Kidney epithelial cell (primary cell): Measurements from ENCODE around the gene TMEM150A. TPM values are rescaled to one million over a fixed set of nuclear protein-coding genes. Genes with fewer than 3 reads are reported as not detected.

Experiments
- DNase-seq: peaks from one replicate; pipeline ENCODE4 v3.0.0-alpha.2; 2010; ENCODE audit warnings: low read depth
- H3K27me3 ChIP-seq: 2 replicates; pipeline ENCODE4 v1.6.0; 2011; ENCODE audit warnings: low read length; ENCODE audit not compliant: control insufficient read depth, insufficient read depth
- H3K36me3 ChIP-seq: 2 replicates; pipeline ENCODE4 v1.5.1; 2011; ENCODE audit warnings: low read length; ENCODE audit not compliant: control insufficient read depth, insufficient read depth
- H3K4me3 ChIP-seq: 2 replicates; pipeline ENCODE4 v1.5.1; 2011; ENCODE audit warnings: low read depth, mild to moderate bottlenecking, control low read depth, low read length
- total RNA-seq: library from RNA; depleted of rRNA; stranded (reverse); fragments of >200 nt; gene quantifications from 2 replicates; pipeline ENCODE4 v1.2.3, GENCODE V29; 2015
- TF ChIP-seq, protein P1 (sequence below): IDR thresholded peaks from 2 replicates; pipeline ENCODE4 v1.5.1; 2011; ENCODE audit warnings: mild to moderate bottlenecking, moderate library complexity, low read length, control low read depth, inconsistent platforms; ENCODE audit not compliant: insufficient read depth, poor library complexity, severe bottlenecking

TMEM150A gene
- total RNA-seq, 1 donor from 2014 or later = 19.1 TPM

DNA sequence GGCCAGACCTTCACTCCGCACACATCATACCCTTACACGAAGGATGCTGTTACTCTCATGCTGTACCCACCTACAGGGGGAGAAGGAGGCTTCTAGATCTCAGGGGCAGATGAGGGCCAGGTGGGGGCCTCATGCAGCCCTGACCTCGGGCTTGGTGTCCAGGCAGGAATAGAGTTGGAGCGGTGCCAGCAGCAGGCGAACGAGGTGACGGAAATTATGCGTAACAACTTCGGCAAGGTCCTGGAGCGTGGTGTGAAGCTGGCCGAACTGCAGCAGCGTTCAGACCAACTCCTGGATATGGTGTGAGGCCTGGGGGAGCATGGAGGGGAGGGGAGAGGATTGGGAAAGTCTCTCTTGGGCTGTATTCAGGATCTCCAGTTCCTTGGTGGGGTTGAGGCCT lies 10.9 kb downstream of the TMEM150A start:
- Histone ChIP-seq H3K36me3 (no peaks in the 10 kb centered on the region), H3K4me3 (no peak overlapping the region), H3K27me3 (no peaks in the 10 kb centered on the region)
- no peak for DNase-seq
- TF ChIP-seq, protein P1, sequence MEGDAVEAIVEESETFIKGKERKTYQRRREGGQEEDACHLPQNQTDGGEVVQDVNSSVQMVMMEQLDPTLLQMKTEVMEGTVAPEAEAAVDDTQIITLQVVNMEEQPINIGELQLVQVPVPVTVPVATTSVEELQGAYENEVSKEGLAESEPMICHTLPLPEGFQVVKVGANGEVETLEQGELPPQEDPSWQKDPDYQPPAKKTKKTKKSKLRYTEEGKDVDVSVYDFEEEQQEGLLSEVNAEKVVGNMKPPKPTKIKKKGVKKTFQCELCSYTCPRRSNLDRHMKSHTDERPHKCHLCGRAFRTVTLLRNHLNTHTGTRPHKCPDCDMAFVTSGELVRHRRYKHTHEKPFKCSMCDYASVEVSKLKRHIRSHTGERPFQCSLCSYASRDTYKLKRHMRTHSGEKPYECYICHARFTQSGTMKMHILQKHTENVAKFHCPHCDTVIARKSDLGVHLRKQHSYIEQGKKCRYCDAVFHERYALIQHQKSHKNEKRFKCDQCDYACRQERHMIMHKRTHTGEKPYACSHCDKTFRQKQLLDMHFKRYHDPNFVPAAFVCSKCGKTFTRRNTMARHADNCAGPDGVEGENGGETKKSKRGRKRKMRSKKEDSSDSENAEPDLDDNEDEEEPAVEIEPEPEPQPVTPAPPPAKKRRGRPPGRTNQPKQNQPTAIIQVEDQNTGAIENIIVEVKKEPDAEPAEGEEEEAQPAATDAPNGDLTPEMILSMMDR = no peak

DNA sequence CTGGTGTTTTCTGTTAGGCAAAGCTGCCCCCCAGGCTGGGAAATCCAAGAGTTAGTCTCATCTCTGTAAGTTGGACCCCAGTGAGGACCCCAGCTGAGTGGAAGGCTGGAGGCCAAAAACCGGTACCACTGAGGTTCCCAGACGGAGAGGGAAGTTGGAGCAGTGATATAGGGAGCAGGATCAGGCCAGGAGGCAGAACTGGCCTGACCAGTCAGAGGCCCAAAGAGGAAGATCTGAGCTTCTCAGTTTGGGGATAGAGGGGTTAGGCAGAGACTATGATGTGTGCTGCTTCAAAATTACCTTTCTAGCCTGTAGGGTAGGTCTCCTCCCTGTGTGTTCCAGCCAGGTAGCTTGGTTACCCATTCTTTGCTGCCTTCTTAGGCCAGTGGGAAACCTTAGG lies 11.5 kb downstream of the TMEM150A start:
- Histone ChIP-seq H3K27me3 (no peaks in the 10 kb centered on the region), H3K4me3 (no peak overlapping the region), H3K36me3 (no peaks in the 10 kb centered on the region)
- TF ChIP-seq, protein P1 = no peak
- no peak for DNase-seq

DNA sequence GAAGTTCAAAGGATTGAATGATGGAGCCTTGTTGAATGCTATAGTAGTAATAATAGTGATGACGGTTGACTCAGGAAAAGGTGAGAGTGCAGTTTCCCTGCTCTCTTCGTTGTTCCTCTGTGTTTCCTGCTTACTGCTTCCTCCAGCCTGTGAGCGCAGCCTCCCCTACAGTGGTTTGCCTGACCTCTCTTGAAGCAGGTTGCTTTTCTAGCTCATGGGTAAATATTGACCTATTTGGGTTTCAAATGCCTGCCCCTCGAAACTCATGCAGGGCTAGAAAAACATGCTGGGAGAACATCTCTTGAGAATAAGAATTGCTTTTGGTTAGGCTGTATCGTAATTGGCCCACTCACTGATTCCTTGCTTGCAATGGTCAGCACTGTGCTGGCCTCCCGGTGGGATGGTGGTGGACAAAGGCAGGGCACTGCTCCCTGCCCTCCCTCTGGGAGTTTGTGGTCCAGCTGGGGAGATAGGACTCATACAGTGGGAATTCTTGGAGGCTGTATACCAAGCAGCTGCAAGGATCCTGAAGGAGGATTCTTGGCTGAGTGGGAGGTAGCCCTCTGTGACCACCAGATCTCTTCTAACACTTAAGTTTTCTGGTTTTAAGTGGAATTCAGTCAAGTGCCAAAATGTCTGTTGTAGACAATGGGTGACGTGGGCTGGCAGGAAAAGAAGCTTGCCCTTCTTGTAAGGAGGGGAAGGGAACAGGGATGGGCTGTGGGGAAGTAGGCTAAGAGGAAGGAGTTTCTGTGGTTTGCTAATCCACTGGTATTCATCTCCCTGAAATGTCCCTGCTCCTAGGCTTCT lies 12.3 kb downstream of the TMEM150A start:
- DNase-seq = no peak

DNA sequence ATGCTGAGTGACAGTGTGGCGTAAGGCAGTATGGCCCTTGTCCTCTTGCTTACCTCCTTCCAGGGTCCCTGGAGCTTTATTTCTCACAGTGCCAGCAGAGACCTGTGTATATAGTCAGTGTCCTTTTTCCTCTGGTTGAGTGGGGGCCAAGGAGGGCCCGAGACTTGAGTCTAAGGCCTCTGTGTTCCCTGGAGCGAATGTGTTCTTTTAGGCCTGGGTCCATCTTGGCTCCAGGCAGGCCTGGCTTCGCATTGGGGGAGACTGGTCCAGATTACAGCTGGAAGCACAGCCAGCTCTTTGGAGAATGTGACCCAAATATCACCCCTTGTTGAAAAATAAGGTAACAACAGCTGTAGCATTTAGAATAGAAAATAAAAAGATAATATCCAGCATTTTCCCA lies 13.3 kb downstream of the TMEM150A start:
- Histone ChIP-seq H3K27me3 (no peaks in the 10 kb centered on the region), H3K36me3 (no peaks in the 10 kb centered on the region), H3K4me3 (no peak overlapping the region)
- DNase-seq = no peak
- TF ChIP-seq, protein P1 = no peak

More for the DNA sequence above, 12.3 kb downstream of the TMEM150A start:
- Histone ChIP-seq H3K36me3 (no peaks in the 10 kb centered on the region), H3K27me3 (no peaks in the 10 kb centered on the region), H3K4me3 (no peak overlapping the region)
- TF ChIP-seq, protein P1 = no peak

DNA sequence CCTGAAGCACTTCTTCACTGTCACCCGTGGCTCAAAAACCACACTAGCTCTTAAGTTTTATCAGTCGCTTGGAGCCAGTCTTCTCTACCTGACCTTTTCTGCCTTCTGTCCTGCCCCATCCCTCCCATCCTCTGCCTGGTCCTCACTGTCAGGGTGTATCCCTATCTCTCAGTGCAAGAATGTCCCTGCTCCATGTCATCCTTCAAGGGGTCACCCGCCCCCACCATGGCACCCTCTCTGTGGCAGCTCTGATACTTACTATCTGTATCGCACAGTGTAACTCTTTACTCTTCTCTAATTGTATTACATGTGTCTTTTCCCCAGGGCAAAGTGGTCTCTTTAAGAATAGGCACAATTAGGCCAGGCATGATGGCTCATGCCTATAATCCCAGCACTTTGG lies 13.9 kb downstream of the TMEM150A start:
- Histone ChIP-seq H3K27me3 (no peaks in the 10 kb centered on the region), H3K4me3 (no peak overlapping the region), H3K36me3 (no peaks in the 10 kb centered on the region)
- TF ChIP-seq, protein P1 = no peak
- DNase-seq = no peak

DNA sequence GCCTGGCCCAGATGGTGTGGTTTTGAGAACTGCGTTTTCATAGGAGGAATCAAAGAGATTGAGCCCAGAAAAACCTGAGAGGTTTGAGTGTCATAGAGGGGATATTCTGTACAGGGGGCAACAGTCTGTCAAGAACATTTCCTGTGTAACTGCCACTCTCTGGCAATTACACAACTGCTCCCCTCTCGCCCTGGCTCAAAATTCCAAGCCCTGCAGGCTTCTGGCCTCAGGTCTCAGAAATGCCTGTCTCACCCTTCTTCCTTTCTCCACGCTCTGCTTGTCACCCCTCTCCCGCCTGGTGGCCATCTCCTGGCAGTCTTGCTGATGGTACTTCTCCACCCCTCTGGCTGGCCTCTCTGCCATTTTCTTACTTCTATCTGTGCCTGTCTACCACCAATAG lies 14.3 kb downstream of the TMEM150A start:
- DNase-seq = no peak
- TF ChIP-seq, protein P1 = no peak
- Histone ChIP-seq H3K4me3 (no peak overlapping the region), H3K36me3 (no peaks in the 10 kb centered on the region), H3K27me3 (no peaks in the 10 kb centered on the region)
